ENCODE data around the gene ZHX3.
A peak's percentile ranks its signal among the peaks of the same experiment; 100 is the strongest.

Gene ZHX3

DNA sequence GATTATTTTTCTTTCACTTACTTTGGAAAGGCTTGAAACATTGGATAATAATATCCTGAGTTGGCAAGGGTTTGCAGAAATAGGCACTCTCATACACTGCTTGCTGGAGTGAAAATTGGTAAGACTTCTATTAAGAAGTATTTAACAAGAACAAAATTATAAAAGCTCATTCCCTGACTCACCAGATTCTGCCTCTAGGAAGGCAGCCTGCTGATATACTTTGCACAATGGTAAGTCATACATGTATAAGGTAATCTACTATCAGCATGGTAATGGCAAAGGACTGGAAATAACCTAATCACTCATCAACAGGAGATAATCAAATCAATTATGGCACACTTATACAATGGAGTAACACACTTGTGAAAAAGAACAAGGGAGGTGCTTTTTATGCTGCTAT lies 94.4 kb downstream of the ZHX3 start:
- TF ChIP-seq, protein P1, sequence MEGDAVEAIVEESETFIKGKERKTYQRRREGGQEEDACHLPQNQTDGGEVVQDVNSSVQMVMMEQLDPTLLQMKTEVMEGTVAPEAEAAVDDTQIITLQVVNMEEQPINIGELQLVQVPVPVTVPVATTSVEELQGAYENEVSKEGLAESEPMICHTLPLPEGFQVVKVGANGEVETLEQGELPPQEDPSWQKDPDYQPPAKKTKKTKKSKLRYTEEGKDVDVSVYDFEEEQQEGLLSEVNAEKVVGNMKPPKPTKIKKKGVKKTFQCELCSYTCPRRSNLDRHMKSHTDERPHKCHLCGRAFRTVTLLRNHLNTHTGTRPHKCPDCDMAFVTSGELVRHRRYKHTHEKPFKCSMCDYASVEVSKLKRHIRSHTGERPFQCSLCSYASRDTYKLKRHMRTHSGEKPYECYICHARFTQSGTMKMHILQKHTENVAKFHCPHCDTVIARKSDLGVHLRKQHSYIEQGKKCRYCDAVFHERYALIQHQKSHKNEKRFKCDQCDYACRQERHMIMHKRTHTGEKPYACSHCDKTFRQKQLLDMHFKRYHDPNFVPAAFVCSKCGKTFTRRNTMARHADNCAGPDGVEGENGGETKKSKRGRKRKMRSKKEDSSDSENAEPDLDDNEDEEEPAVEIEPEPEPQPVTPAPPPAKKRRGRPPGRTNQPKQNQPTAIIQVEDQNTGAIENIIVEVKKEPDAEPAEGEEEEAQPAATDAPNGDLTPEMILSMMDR (IDR thresholded peaks at IDR 0.05): no peak
- no peak for DNase-seq (ENCODE audit: low spot score)
- H3K27ac ChIP-seq: peak overlapping the region in 1 of 2 donors; percentile 57
- no peak overlapping the region for H3K4me3 ChIP-seq

- peak overlapping the region; percentile 20 to 68 for H3K27ac ChIP-seq
- no peak for DNase-seq (ENCODE audit: low spot score)
- TF ChIP-seq, protein P1 (IDR thresholded peaks at IDR 0.05): no peak
- H3K4me3 ChIP-seq: no peak overlapping the region
Observed at GRCh38 chr20:41222703-41223102, 94.8 kb downstream of the ZHX3 start.

- no peak for DNase-seq (ENCODE audit: low spot score)
- TF ChIP-seq, protein P1 (IDR thresholded peaks at IDR 0.05): no peak
- H3K4me3 ChIP-seq: no peak overlapping the region
- peak overlapping the region; percentile 20 to 68 for H3K27ac ChIP-seq
Observed at GRCh38 chr20:41222296-41222695, 95.2 kb downstream of the ZHX3 start.

DNA sequence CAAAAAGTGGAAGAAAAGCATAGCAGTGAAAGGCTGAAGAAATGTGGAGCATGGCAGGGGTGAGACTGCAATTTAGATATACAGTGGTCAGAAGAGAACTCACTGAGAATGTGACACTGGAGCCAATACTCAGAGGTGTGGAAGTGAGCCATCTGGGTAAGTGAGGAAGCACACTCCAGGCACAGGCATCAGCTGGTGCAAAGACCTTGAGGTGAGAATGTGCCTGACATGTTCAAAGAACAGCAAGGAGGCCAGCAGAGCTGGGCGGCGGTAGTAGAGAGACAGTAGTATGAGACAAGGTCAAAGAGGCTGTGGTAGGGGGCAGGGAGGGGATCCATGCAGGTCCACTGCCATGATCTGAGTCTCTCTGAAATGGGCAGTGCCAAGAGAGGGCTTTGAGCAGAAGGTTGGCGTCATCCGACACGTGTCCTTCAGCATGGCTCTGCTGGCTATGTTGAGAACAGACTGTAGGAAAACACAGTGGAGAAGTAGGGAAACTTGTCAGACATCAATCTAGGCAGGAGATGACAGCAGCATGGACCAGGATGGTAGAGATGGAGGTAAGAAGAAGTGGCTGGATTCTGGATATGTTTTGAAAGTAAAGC lies 95.8 kb downstream of the ZHX3 start:
- Histone ChIP-seq H3K4me3 (no peak overlapping the region), H3K27ac (peak overlapping the region in 1 of 2 donors; percentile 68)
- TF ChIP-seq, protein P1 (IDR thresholded peaks at IDR 0.05): no peak
- DNase-seq (ENCODE audit: low spot score): no peak

GRCh38 chr20:41219824-41220223 lies 97.7 kb downstream of the ZHX3 start:
- TF ChIP-seq, protein P1 (IDR thresholded peaks at IDR 0.05): no peak
- no peak for DNase-seq (ENCODE audit: low spot score)

GRCh38 chr20:41218466-41218865 lies 99.1 kb downstream of the ZHX3 start:
- DNase-seq (ENCODE audit: low spot score): no peak
- TF ChIP-seq, protein P1 (IDR thresholded peaks at IDR 0.05): no peak
- Histone ChIP-seq H3K4me3 (no peak overlapping the region), H3K27ac (no peak overlapping the region)

More at GRCh38 chr20:41219824-41220223, 97.7 kb downstream of the ZHX3 start:
- no peak overlapping the region for H3K4me3 ChIP-seq
- H3K27ac ChIP-seq: no peak overlapping the region

DNA sequence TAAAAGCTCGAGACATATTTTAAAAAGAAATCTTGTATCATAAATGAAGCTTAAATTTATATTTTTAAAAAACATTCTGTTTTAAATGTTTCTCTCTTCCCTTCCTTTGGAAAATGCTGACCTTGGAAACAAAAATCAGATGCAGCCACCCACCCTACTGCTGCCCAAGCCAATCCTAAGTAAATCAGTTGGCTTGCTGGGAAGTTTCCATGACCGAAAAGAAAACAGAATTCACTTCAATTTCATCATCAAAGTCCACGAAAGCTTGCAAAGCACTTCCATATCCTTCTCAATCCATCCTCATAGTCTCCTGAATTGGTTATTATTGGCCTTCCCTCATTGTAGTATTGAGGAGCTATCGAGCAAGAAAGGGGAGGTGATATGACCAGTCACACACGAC lies 100.1 kb downstream of the ZHX3 start:
- no peak for DNase-seq (ENCODE audit: low spot score)
- Histone ChIP-seq H3K4me3 (no peak overlapping the region), H3K27ac (no peak overlapping the region)
- TF ChIP-seq, protein P1 (IDR thresholded peaks at IDR 0.05): no peak

Measured in coronary artery (tissue), 2 donors.